ENCODE measurements around the gene OTUD3. TPM values are rescaled to one million over a fixed set of nuclear protein-coding genes. Genes with fewer than 3 reads are reported as not detected.

Gene OTUD3
- total RNA-seq, 1 experiment from 2014 or later: 14.7 TPM

GRCh38 chr1:19903621-19904020, 21.4 kb downstream of the OTUD3 start:
- intact Hi-C loops (cut with micrococcal nuclease; ENCODE audit: unreplicated experiment): no loop called here
- no peak for TF ChIP-seq CTCF (IDR thresholded peaks at IDR 0.05; ENCODE audit: unreplicated experiment)
- no peaks in the 10 kb centered on the region for H3K9me3 Mint-ChIP-seq (ENCODE audit: low read depth, unreplicated experiment)
- DNase-seq: no peak
- H3K36me3 Mint-ChIP-seq (ENCODE audit: insufficient read depth, unreplicated experiment): peaks cover 31% of the 10 kb centered on the region
- no peak overlapping the region for H3K4me3 Mint-ChIP-seq (ENCODE audit: low read depth, unreplicated experiment)
- CTCF ChIA-PET: no interaction called here
- H3K27ac Mint-ChIP-seq (ENCODE audit: unreplicated experiment): no peak overlapping the region
- H3K27me3 Mint-ChIP-seq (ENCODE audit: unreplicated experiment): no peaks in the 10 kb centered on the region
- H3K4me1 Mint-ChIP-seq (ENCODE audit: low read depth, unreplicated experiment): no peaks in the 10 kb centered on the region
- BruUV-seq (replicated peaks): no TSS peak

GRCh38 chr1:19907456-19907855, 25.3 kb downstream of the OTUD3 start:
- CTCF ChIA-PET: no interaction called here
- no peaks in the 10 kb centered on the region for H3K9me3 Mint-ChIP-seq (ENCODE audit: low read depth, unreplicated experiment)
- no peak overlapping the region for H3K4me3 Mint-ChIP-seq (ENCODE audit: low read depth, unreplicated experiment)
- peaks cover 23% of the 10 kb centered on the region for H3K36me3 Mint-ChIP-seq (ENCODE audit: insufficient read depth, unreplicated experiment)
- no peaks in the 10 kb centered on the region for H3K27me3 Mint-ChIP-seq (ENCODE audit: unreplicated experiment)
- DNase-seq: no peak
- H3K4me1 Mint-ChIP-seq (ENCODE audit: low read depth, unreplicated experiment): no peaks in the 10 kb centered on the region
- intact Hi-C loops (cut with micrococcal nuclease; ENCODE audit: unreplicated experiment): no loop called here
- TF ChIP-seq CTCF (IDR thresholded peaks at IDR 0.05; ENCODE audit: unreplicated experiment): no peak
- no peak overlapping the region for H3K27ac Mint-ChIP-seq (ENCODE audit: unreplicated experiment)
- BruUV-seq (replicated peaks): no TSS peak

GRCh38 chr1:19909392-19909791, 27.2 kb downstream of the OTUD3 start:
- no peak for TF ChIP-seq CTCF (IDR thresholded peaks at IDR 0.05; ENCODE audit: unreplicated experiment)
- peaks cover 23% of the 10 kb centered on the region for H3K36me3 Mint-ChIP-seq (ENCODE audit: insufficient read depth, unreplicated experiment)
- no peak overlapping the region for H3K4me3 Mint-ChIP-seq (ENCODE audit: low read depth, unreplicated experiment)
- H3K27me3 Mint-ChIP-seq (ENCODE audit: unreplicated experiment): no peaks in the 10 kb centered on the region
- H3K9me3 Mint-ChIP-seq (ENCODE audit: low read depth, unreplicated experiment): no peaks in the 10 kb centered on the region
- DNase-seq: no peak
- intact Hi-C loops (cut with micrococcal nuclease; ENCODE audit: unreplicated experiment): no loop called here
- H3K4me1 Mint-ChIP-seq (ENCODE audit: low read depth, unreplicated experiment): no peaks in the 10 kb centered on the region
- no peak overlapping the region for H3K27ac Mint-ChIP-seq (ENCODE audit: unreplicated experiment)
- CTCF ChIA-PET: no interaction called here
- no TSS peak for BruUV-seq (replicated peaks)

- no TSS peak for BruUV-seq (replicated peaks)
Measured at GRCh38 chr1:19909971-19910370, 27.8 kb downstream of the OTUD3 start.

More at GRCh38 chr1:19909971-19910370, 27.8 kb downstream of the OTUD3 start:
- no peaks in the 10 kb centered on the region for H3K27me3 Mint-ChIP-seq (ENCODE audit: unreplicated experiment)
- H3K36me3 Mint-ChIP-seq (ENCODE audit: insufficient read depth, unreplicated experiment): peaks cover 21% of the 10 kb centered on the region
- no peaks in the 10 kb centered on the region for H3K9me3 Mint-ChIP-seq (ENCODE audit: low read depth, unreplicated experiment)
- no peak for TF ChIP-seq CTCF (IDR thresholded peaks at IDR 0.05; ENCODE audit: unreplicated experiment)
- no peak for DNase-seq
- H3K4me1 Mint-ChIP-seq (ENCODE audit: low read depth, unreplicated experiment): no peaks in the 10 kb centered on the region
- intact Hi-C loops (cut with micrococcal nuclease; ENCODE audit: unreplicated experiment): no loop called here
- H3K4me3 Mint-ChIP-seq (ENCODE audit: low read depth, unreplicated experiment): no peak overlapping the region
- CTCF ChIA-PET: no interaction called here
- H3K27ac Mint-ChIP-seq (ENCODE audit: unreplicated experiment): no peak overlapping the region
